Stimulated activated CD4-positive, alpha-beta T cell treated with anti-CD3 and anti-CD28 coated beads, Interleukin-12 subunit alpha, Interleukin-12 subunit beta, amount 100 ng/mL, for 4 hours (primary cell): ENCODE results near the gene GHDC.
"Not testable (repeated sequence)": the region's sequence is repeated elsewhere in the genome, so short reads cannot be mapped to it uniquely, and the experiment has no call there.

ENCODE experiments used
- DNase-seq: peaks from one replicate; pipeline ENCODE4 v3.0.0-alpha.2; 2020

The GHDC gene, protein sequence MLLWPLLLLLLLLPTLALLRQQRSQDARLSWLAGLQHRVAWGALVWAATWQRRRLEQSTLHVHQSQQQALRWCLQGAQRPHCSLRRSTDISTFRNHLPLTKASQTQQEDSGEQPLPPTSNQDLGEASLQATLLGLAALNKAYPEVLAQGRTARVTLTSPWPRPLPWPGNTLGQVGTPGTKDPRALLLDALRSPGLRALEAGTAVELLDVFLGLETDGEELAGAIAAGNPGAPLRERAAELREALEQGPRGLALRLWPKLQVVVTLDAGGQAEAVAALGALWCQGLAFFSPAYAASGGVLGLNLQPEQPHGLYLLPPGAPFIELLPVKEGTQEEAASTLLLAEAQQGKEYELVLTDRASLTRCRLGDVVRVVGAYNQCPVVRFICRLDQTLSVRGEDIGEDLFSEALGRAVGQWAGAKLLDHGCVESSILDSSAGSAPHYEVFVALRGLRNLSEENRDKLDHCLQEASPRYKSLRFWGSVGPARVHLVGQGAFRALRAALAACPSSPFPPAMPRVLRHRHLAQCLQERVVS

DNA sequence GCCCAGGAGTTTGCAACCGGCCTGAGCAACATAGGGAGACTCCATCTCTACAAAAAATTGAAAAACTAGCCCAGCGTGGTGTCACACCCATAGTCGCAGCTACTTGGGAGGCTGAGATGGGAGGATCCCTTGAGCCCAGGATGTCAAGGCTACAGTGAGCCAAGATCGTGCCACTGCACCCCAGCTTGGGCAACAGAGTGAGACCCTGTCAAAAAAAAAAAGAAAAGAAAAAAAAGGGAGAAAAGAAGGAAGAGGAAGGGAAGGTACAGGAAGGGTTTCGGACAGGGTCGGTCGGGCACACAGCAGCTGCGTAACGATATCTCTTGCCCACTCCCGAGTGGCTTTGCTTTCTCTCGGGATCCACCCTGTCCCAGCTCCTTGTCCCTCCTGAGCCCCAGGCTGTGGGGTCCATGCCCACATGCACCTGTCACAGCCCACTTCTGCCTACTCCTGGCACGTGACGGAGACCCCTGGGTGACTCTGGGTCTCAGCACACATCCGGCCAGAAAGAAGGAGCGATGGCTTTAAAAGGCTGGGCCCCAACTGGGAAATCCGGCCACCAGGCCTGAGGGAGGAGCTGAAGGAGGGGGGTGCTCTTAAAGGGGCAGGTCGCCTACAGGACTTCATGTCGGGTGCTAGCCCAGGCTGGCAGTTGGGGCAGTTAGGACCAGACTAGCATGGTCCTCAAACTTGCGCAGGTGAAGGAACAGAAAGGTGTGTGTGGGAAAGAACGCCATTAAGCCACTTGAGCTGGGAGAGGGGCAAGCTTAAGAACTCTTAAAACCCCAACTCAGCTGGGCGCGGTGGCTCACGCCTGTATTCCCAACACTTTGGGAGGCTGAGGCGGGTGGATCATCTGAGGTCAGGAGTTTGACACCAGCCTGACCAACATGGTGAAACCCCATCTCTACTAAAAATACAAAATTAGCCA, at the start of gene GHDC:
TSS of gene GHDC (minus strand) at position 526 of the 931 bp plus-strand sequence. CDS start 913 bp downstream, outside the sequence.
- DNase-seq = peak; percentile 70

DNA sequence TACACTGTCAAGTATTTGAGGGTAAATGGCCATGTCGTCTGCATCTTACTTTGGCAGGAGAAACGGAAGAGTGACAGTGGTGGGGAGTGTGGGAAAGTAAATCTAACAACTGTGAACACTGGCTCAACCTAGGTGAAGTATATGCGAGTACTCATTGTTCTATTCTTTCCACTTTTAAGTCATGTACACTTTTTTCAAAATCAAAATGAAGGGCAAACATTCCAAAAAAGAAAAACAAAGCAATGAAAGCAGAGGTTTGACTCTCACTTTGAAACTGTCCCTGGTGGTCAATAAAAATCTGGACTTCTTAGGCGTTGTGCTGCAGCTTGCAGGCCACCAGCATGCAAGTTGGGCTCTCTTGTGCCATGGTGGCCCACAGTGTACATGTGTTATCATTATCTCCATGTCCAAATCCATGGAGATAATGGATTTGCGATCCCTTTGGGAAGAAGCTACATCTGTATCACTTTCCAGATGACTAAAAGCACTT, 49.2 kb upstream of the GHDC start:
- DNase-seq = no peak

DNA sequence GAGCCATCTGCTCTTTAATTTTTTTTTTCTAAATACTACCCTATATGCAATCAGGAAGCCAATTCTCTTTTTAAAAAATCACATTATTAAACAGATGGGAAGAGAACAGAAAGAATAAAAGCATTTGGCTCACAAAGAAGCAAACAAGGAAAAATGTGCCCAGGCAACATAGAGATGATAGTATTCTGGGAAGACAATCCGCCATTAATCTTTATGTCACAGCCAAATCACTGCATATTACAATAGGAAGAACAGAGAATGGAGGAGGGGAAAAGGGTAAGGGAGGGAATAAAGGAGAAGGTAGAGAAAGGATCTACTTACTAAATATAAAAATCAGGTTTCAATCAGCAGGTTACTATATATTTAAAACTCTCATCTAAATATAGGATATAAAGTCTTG, 47.6 kb upstream of the GHDC start:
- DNase-seq = no peak

DNA sequence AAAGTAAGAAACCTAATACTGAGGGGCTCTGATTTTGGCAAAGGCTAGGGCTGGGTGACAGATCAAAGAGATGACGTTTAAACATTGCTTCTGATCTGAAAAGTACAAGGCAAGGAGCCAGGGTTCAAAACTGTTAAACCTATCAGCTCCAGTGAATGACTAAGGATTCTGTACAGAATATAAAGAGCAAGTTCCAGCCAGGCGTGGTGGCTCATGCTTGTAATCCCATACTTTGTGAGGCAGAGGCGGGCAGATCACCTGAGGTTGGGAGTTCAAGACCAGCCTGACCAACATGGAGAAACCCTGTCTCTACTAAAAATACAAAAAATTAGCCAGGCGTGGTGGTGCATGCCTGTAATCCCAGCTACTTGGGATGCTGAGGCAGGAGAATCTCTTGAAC, 46.6 kb upstream of the GHDC start:
- DNase-seq = not testable (repeated sequence)

DNA sequence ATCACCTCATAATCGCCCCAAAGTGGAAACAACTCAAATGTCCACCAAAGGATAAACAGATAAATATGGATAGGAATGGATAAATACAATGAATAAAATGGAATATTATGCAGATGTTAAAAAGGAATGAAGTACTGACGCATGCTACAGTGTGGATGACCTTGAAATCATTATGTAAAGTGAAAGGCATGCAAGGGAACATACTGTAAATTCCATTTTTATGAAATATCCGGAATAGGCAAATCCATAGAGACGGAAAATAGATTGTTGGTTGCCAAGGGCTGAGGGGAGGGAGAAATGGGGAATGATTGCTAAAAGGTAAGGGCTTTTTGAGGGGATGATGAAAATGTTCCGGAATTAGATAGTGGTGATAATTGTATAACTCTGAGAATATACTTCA, 45.9 kb upstream of the GHDC start:
- DNase-seq = no peak

DNA sequence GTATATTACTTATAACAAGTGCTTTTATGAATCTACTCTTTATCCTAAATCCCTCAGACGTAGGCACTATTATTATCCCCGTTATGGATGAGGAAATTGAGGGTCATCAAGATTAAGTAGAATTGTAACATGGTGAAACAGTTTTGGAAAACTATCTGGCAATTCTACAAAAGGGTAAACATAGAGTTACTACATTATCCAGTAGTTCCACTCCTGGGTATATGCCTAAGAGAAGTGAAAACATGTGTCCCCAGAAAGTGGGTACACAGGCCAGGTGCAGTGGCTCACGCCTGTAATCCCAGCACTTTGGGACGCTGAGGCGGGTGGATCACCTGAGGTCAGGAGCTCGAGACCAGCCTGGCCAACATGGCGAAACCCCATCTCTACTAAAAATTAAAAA, 45.3 kb upstream of the GHDC start:
- DNase-seq = not testable (repeated sequence)

DNA sequence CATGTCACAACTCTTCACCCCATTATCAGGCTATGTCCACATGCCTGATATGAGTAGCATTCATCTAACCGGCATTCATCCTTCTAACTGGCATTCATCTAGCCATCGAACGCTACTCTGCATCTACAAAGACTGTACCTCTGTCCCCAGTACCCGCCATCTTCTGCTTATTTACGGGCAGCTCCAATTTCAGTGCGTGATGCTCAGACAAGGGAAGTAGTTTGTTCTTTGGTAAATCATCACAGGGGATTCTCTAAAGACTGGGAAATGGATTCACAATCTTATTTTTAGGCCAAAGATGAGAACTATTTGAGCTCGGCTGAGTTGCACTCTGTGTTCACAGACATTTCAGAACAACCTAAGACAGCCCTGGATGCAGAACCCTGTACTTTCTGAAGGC, 42.5 kb upstream of the GHDC start:
- DNase-seq = no peak

DNA sequence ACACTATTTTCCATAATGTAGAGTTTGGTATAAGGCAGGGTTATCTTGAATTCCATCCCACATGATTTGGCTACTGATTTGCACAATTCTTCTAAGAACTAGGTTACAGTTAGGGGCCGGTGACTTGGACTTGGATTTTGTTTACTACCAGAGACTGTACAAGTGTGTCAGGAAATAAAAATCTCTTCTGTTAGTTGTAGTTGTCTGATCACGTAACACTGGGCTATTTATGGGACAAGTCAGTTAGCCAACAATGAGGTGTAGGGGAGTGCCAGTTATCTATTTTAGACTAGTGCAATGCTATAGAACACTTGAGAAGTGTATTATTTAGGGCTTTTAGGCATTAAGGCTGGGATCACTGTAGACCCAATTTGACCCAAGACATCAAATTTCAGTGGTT, 39.7 kb upstream of the GHDC start:
- DNase-seq = no peak

DNA sequence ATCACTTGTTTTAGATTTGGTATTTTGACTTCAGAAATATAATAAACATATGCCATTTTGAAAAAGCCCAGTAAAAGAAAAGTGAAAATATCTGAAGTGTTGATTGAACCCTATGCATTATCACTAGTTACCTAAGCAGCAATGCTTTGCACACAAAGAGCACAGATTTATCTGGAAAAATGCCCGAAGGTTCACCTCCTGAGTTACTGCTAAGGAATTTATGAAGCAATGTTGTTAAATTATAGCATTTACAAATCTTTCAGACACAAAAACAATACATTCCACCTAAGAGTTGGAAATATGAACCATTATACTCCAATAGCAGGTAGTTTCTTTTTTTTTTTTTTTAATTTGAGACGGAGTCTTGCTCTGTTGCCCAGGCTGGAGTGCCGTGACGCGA, 38.9 kb upstream of the GHDC start:
- DNase-seq = no peak

DNA sequence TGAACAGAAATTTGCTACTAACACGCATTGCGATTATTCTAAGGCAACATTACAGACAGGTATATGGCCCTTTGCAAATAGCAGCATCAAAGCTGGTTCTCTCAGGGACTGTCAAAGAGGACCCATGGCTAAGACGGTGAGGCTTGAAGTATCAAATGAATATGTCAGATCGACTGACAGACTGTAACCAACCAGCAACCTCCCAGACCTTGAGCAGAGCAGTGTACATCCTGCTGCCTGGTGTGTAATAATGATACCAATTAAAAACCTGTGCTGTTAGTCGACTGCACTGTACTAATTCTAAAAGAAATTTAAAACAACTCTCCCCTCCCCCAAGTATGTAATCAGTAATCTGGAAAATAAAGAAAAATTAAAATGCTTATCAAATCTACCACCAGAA, 35.9 kb upstream of the GHDC start:
- DNase-seq = no peak

DNA sequence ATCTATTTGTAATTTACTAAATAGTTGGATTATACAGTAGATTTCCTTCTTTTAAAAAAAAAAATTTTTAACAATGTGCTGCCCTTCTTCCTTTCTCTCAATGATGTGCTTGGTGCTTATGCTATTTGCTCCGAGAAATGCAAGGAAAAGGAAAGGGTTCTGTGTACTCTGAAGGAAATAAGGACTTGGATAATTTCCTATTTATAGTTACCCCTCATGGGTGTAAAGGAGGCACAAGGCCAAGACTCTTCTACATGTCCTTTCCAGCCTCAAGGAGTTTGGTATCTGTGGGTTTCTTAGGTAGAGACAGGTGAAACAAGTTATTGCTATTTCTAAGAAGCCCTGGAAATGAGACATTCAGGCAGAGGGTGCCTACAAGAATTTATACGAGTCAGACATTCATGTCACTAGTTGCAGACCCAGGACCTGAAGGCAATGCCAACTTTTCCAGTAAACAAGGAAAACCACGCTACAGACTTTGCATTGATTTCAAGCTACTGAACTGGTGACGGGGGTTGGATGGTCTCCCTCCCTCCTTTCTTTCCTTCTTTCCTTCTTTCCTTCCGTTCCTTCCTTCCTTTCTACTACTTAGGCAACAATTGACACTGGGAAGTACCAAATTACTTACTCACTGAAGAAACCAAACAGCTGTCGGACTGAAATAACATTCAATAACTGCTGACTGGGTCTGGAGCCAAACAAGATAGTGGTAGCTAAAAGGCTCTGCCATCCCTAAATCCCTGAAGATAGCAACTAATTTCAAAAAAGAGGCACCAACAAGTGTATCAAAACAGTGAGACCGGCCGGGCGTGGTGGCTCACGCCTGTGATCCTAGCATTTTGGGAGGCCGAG, 33.8 kb upstream of the GHDC start:
- DNase-seq = no peak

DNA sequence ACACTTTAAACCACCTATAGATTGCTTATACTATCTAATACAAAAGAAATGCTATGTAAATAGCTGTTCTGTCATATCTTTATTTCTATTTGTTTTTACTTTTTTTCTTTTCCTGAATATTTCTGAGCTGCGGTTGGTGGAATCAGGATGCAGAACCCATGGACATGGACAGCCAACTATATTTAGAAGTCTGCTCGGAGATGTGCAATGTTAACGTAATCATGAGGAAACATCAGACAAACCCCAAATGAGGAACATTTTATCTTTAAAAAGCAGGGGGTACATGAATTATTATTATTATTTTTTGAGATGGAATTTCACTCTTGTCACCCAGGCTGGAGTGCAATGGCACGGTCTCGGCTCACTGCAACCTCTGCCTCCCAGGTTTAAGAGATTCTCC, 31.4 kb upstream of the GHDC start:
- no peak for DNase-seq

DNA sequence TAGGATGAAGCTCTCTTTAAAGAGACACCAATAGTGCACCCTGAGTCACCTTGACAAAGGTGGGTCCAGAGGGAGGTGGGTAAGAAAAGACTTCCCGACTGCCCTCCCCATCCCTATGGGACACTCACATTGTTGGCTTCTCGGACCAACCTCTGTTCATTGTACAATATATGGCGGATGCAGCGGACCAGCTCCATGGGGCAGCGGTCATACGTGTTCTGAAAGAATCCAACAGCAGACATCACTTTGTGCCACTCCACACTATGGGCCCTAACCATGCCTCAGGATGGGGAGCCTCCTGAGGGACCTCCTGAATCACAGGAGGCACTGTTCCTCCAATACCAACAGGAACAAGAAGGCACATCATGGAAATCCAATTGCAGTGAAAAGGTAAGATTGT, 30.4 kb upstream of the GHDC start:
- no peak for DNase-seq

DNA sequence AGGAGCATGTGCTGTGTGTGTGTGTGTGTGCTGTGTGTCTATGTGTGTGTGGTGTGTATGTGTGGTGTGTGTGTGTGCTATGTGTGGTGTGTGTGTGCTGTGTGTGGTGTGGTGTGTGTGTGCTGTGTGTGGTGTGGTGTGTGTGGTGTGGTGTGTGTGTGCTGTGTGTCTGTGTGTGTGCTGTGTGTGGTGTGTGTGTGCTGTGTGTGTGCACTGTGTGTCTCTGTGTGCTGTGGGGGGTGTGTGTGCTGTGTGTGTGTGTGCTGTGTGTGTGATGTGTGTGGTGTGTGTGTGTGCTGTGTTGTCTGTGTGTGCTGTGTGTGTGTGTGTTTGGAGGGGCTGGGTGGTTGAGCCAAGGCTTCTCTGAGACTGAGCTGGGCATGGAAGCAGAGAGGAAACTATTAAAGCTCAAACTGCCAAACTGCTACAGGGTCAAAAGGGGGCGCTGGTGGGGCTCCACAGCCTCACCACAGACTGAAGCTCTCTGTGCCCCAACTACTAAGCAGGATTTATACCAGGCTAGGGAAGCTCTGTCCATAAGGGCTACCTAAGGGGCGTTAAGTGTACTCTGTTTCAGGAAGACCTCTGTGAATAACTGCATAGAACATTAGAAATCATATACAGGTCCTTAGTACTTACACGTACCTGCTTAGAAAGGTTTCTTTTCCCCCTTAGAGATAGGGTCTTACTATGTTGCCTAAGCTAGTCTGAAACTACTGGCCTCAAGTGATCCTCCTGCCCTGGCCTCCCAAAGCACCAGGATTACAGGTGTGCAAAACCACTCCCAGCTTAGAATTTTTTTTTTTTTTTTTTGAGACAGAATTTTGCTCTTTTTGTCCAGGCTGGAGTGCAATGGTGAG, 27.8 kb upstream of the GHDC start:
- peak; percentile 51 for DNase-seq

DNA sequence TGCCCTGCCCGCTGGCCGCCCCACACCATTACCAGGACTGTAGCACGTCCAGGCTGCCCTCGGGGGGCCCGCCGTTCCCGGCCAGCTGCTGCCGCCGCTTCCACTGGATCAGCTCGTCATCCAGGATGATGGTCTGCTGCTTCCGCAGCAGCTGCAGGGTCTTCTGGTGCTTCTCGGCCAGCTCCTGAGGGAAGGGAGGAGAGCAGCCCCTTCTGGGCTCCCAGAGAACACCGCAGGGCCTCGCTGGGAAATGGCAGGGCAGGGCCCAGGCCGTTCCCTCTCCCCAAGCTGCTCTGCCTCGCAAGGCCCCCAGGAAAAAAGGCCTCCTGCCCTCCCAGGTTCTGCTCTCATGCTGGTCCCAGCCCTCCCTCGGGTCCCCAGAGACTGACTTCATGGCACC, 25.0 kb upstream of the GHDC start:
- DNase-seq = not testable (repeated sequence)

DNA sequence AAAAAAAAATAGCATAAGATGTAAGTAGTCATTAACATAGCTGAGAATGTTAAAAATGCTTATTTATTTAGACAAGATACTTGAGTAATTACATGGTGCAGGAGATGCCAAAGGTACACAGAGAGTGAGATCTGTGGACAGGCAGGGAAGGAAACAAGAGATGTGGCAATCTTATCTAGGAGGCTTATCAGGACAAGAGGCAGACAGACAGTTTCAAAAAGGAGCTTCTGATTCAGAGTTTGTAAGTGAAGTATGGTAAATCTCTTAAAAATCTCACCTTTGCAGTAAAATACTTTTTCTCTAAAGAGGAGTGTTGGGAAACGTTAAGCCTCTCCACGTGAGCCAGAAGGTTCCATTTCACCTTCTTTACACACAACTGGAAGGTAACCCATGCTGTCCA, 19.9 kb upstream of the GHDC start:
- DNase-seq = no peak

DNA sequence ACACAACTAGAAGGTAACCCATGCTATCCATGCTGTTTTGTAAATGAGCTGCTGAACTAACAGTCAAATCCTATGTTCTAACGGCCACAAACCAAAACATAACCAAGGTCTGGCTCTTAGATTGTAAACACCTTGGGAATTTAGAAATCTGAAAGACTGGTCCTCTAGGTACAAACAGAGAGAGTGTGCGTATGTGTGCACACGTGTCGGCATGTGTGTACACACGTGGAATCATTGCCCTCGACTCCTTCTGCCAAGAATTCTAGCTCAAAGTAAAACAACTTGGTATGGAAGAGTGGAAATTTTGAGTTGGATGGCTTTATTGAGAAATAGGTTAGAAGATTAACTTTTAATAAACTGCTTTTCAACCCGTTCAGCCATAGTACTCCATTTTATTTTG, 18.1 kb upstream of the GHDC start:
- no peak for DNase-seq

DNA sequence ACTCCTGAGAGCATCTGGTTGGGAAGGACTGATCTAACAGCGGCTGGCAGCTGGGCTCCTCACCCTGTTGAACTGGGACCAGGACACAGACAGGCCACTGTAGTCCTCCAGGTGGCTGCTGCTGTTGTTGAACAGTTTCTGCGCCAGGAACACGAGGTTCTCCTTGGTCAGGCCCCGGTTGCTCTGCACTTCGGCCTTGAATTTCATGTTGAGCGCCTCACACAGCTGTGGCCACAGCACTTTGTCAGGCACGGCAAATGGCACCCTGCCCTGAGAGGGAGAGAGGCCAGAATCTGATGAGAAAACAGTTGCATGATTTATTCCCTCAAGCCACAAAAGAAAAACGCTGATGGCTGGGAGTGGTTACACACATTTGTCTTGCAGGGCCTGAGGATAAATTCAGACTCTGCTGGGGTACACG, 17.6 kb upstream of the GHDC start:
- not testable (repeated sequence) for DNase-seq

DNA sequence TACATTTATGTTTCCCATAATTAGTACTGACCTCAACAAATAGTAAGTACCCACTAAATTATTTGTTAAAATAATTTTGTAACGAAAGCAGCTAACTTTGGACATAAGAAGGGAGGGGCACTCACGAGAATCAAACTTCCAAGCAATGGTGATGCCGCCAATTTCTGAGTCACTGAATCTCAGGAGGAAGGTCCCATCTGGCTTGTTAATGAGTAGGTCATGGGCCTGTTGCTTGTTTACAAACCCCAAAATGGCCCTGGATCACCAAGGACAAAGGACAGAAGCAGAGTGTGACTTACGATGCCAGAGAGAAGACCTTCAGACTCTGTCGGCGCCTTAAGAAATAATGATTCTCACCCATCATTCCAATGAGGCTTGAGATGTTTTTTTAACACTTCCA, 15.8 kb upstream of the GHDC start:
- no peak for DNase-seq

DNA sequence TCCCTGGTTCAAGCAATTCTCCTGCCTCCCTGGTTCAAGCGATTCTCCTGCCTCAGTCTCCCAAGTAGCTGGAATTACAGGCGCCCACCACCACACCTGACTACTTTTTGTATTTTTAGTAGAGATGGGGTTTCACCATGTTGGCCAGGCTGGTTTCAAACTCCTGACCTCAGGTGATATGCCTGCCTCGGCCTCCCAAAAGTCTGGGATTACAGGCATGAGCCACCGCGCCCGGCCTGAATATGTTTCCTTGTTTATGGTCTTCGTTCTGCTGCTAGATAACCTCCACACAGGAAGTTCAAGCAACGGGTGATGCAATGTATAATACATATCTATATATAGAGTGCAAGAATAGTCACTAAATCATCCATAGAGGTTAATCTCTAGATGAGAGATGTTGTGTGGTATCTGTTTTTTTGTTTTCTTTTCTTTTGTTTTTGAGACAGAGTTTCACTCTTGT, 11.9 kb upstream of the GHDC start:
- not testable (repeated sequence) for DNase-seq

DNA sequence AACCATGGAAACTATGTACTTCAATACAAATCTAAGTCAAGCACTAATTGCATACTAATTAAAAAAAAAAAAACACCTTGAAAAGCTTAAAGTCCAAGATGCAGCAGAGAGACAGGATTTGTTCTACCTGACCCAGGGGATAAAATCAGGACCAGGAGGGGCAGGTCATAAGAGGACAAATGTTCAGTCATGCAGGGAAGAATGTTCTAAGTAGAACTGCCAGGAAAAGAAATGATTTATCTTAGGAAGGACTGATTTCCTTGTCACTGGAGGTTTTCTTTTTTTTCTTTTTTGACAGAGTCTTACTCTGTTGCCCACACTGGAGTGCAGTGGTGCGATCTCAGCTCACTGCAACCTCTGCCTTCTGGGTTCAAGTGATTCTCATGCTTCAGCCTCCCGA, 9.1 kb upstream of the GHDC start:
- no peak for DNase-seq
